HG02798 (cell line): ENCODE measurements around the gene IRF7.
"Not testable (repeated sequence)": the region's sequence is repeated elsewhere in the genome, so short reads cannot be mapped to it uniquely, and the experiment has no call there.

ENCODE experiments used
- ATAC-seq: cut with Tn5 transposase; IDR thresholded peaks from one replicate; pipeline ENCODE4 v1.9.1; 2021; ENCODE audit warnings: mild to moderate bottlenecking; ENCODE audit not compliant: unreplicated experiment, poor library complexity

The IRF7 gene

DNA sequence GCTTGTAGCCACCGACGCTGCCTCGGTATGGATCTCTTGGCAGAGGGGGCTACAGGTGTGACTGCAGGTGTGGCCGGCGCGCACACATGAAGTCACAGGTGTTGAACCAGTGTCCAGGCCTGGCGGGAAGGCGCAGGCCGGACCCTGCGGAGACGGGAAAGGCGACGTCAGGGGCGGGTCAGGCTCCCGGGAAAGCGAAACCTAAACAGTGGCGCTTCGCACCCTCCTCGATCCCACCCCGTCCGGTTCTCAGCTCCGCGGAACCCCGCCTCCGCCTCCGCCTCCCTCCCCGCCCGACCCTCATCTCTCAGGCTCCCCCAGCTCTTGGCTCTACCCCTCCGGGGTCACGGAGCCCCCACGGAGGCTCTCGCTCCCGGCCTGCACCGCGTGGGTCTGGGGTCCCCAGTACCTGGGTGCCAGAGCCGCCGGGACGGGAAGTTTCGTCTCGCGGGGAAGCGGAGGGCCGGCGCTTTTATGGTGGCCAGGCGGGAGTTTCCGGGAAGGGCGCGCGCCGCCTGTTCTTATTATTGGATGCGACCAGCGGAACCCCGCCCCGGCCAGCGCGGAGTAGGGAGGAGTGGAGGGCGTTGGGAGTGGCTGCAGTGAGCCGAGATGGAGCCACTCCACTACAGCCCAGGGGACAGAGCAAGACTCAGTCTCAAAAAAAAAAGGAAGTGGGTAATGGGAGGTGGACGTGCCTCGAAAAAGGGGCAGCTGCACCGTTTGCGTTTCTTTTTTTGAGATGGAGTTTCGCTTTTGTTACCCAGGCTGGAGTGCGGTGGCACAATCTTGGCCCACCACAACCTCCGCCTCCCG, at the start of gene IRF7:
Gene IRF7, minus strand, starts transcription at position 447 of the 816 bp plus-strand sequence. CDS start 586 bp downstream, outside the sequence.
- ATAC-seq = peak; percentile 77

DNA sequence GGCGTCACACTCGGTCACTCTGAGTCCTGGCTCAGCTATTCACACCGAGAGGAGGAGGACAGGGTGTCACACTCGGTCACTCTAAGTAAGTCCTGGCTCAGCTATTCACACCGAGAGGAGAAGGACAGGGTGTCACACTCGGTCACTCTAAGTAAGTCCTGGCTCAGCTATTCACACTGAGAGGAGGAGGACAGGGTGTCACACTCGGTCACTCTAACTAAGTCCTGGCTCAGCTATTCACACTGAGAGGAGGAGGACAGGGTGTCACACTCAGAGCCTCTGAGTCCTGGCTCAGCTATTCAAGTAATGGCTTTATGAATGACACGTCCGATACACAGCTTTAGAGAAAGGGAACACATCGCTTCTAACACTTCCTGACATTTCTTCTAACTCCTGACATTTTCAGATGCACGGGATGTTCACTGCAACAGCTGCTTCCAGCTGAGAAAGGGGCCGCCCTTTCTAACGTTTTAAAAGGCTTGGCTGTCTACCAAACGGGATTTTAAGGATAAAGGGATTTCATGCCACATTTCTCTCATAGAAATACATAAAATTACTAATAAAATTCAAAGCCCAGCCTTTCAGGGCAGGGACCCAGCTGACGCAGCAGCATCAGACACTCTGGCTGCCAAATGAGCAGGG, 49.4 kb upstream of the IRF7 start:
- no peak for ATAC-seq

DNA sequence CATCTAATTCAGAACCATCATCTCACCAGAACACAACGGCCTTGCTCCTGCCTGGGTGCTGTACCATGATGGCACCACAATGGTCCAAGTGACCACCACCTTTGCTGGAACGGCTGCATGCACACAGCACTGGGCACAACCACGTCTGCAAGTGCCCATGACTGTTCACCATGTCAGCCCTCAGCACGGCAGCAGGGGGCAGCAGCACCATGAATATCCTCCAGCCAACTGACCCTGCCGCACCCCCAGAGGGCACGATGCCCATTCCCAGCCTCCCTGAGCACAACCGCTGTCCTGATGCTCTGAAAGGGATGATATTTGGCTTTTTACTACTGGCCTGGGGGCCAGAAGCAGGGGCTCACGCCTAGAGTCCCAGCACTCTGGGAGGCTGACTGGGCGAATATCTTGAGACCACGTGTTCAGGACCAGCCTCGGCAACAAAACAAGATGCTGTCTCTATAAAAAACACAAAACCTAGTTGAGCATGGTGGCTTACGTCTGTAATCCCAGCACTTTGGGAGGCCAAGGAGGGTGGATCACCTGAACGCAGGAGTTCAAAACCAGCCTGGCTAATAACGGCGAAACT, 47.0 kb upstream of the IRF7 start:
- ATAC-seq = no peak

DNA sequence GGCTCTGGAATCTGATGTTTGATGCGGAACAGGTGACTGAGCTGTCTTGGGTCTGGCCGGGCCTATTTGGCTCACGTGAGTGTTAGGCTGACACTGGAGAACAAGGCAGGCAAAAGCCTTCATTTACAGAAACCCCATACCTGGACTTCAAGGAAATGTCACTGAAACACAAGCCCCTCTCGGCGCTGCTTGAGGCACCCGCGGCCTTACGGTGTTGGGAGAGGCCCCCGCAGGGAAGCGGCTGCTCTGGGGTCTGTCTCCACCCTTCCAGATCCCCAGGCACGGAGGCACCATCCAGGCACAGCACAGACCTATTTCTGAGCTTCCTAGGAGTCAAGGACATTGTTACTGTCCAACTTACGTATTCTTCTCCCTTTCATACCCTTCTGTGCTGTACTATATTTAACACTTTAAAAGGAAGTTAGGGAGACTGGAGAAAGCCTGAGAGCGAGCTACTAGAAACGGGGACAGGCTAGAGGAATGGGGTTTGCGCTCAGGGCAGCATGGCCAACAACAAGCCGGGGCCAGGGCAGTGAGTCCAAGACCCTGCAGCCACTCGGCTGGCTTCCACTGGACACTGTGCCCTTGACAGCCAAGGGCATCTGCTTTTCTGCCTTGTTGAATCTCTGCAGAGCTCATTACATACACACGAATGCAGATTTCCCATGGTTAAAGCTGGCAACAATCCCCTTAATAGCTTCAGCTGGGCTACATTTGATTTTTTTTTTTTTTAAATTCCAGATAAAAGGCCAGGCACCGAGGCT, 45.1 kb upstream of the IRF7 start:
- ATAC-seq = no peak

DNA sequence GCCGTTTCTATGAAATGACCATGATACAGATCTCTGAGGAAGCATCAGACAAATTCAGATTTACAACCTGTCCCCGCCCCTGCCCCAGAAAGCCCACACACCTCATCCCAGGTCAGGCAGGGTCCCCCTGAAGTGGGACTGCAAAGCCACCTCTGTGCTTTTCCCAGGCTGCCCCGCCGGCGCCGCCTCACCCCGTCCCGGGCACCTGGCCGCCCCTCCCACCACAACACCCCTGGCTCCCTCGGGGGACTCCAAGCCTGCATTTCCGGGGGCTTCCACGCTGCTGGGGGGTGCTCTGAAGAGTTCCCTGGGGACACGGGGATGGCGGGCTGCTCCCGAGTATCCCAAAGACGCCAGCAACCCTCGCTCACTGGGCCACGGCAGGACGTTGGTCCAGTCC, 44.5 kb upstream of the IRF7 start:
- no peak for ATAC-seq

DNA sequence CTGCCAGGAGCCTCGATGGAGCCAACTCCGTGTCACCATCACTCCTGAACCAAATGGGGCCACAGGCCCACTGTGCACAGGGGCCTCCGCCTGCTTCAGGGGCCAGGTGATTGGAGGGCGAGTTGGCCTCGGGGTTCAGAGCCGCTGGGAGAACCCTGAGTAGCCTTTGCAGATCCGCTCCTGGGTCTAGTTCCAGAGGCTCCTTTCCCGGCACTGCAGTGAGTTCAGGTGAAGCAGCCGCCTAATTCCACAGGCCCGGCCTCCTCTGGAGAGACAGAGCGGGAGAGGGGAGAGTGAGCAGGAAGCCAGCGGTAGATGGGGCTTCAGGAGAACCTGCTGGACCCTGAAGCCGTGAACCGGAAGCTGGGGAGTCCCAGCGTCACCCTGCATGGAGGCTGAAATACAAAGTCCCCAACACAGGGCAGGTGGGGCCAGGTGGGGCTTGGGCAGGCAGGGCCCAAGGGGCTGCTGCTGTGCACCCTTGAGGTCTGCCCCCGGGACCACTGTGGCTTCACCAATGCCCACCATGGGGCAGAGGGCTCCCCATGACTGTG, 43.9 kb upstream of the IRF7 start:
- no peak for ATAC-seq

DNA sequence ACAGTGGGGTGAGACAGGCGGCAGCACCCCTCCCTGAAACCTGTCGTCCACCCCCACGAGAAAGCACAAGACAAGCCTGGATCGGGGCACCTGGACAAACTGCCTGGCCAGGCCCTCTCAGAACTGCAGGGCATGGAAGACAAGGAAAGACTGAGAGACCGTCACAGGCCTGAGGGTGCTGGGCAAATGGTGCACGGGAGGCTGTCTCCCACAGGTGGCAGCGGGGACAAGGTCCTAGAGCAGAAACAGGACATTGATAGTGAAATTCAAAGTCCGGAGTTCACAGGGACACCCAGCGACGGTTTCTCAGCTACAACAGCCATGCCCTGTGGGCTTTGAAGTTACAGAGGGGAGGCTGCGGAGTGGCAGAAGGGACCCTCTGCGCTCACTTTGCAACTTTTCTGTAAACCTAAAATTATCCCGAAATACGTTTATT, 42.0 kb upstream of the IRF7 start:
- no peak for ATAC-seq

DNA sequence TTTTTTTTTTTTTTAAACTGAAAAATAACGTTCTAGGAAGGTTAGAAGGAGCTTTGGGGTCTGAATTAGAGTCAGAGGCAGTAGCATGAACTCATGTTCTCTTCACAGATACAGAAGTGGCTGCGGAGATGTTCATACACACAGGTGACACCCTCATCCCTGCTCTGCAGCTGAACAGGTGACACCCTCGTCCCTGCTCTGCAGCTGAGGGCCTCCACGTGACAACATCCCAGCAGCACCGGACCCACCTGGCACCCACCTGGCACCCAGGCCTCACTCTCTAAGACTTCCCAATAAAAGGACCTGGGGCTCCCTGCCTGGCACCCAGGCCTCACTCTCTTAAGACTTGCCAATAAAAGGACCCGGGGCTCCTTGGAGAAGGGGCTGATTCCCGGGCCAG, 41.1 kb upstream of the IRF7 start:
- ATAC-seq = no peak

DNA sequence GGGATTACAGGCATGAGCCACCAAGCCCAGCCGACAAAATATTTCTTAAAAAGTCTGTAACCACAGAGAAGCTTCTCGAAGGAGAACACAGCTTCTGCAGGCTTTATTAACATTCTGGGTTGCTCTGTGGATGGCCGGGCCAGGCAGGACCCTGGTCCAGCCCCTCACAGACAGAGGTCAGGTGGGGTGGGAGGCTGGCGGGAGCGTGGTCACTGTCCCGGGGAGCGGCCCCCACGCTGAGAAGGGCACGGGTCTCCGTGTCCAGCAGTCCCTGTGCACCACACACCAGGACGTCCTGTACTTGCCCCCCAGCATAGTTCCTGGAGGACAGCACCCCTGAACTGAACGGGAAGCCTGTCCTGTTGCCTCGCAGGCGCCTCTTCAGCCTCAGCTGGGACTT, 40.7 kb upstream of the IRF7 start:
- no peak for ATAC-seq

DNA sequence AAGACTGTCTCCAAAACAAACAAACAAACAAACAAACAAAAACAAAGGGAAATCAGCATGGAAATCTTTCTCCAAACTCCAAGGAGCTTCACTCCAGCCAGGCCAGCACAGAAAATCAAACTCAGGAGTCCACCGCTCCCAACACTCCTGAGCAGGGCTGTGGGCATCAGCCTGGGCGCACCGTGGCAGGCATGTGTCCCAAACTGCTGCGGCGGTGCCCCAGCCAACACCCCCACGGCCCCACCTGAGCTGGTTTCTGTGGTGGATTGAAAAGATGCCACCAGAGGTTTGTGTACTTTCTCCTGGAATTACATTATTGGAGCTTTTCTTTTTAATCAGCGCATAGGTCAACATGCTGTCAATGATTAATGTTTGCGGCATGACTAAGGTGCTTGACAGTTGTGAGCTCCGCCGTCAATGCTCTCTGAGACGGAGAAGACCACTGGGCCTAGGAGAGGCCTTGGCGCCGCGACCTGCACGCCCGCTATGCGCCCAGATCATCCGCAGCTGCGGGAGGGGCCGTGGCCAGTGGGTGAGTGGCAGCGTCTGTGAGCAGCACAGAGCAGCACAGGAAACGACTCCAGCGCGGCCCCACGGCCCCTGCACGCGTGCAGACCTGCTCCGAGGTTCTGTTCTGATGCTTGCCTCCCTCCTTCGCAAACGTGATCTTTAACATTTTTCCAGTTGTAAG, 39.4 kb upstream of the IRF7 start:
- no peak for ATAC-seq

DNA sequence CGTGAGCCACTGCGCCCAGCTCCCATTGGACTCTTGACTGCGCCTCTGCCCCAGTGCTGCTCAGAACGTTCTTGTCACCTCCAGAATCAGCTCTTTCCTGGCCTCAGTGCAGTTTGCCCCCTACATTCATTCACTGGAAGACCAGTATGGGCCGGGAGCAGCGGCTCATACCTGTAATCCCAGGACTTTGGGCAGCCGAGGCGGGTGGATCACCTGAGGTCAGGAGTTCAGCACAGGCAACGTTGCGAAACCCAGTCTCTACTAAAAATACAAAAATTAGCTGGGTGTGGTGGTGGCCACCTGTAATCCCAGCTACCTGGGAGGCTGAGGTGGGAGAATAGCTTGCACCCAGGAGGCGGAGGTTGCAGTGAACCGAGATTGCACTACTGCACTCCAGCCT, 38.7 kb upstream of the IRF7 start:
- ATAC-seq = not testable (repeated sequence)

DNA sequence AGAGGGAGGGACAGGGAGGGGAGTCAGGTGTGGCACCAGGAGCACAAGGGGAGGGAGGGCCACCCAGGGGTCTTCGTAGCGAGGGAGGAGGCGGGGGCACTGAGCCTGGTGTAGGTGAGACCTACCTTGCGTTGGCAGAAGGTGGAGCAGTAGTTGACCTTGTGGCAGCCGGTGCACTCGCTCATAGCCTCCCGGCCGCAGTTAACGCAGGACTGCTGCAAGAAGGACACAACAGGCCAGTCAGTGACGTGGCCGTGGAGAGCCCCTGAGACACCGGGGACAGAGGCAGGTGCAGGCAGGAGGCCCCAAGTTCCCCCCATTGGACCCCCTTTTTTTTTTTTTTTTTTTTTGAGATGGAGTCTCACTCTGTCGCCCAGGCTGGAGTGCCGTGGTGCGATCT, 38.1 kb upstream of the IRF7 start:
- no peak for ATAC-seq

DNA sequence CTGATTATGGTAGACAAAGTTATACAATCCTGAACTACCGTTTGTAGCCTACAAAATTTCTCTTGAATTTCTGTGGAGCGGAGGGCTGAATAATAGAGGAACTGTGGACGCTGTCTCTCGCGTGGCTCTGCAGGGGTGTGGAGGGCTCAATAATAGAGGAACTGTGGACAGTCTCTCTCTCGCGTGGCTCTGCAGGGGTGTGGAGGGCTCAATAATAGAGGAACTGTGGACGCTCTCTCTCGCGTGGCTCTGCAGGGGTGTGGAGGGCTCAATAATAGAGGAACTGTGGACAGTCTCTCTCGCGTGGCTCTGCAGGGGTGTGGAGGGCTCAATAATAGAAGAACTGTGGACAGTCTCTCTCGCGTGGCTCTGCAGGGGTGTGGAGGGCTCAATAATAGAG, 37.4 kb upstream of the IRF7 start:
- ATAC-seq = not testable (repeated sequence)

DNA sequence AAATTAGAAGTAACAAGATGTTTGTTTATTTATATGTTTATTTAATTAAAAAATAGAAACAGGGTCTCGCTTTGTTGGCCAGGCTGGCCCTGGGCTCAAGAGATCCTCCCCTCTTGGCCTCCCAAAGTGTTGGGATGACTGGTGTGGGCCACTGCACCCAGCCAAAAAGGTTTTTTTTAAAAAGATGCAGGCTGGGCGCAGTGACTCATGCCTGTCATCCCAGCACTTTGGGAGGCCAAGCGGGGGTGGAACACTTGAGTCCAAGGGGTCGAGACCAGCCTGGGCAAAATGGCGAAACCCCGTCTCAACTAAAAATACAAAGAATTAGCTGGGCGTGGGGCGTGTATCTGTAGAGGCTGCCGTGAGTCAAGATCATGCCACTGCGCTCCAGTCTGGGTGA, 34.7 kb upstream of the IRF7 start:
- ATAC-seq = no peak

DNA sequence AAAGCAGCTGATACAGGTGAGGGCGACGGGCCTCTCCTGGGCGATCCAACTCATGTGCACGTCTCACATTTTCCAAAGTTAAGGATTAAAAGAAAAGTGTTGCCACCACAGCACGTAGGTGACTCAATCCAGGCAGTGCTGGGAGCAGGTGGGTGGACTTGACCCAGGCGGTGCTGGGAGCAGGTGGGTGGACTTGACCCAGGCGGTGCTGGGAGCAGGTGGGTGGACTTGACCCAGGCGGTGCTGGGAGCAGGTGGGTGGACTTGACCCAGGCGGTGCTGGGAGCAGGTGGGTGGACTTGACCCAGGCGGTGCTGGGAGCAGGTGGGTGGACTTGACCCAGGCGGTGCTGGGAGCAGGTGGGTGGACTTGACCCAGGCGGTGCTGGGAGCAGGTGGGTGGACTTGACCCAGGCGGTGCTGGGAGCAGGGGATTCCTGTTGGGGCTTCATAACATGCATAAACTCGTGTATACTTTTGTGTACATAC, 32.0 kb upstream of the IRF7 start:
- ATAC-seq = not testable (repeated sequence)

DNA sequence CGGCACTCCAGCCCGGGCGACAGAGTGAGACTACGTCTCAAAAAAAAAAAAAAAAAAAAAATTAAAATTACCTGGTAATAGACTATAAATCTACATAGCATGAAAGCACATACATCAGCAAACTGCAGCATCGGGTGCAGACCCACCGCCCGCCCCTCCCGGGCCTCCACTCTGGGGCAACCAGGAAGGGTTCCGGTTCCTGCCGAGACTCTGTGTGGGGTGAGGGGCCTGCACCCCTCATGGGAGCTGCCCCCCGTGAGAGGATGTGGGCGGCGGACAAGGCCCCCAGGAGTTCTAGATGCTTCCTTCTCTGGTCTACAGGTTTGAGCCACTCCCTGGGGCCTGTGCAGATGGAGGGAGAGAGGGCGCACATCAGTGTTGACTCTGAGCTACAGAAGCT, 30.5 kb upstream of the IRF7 start:
- no peak for ATAC-seq

DNA sequence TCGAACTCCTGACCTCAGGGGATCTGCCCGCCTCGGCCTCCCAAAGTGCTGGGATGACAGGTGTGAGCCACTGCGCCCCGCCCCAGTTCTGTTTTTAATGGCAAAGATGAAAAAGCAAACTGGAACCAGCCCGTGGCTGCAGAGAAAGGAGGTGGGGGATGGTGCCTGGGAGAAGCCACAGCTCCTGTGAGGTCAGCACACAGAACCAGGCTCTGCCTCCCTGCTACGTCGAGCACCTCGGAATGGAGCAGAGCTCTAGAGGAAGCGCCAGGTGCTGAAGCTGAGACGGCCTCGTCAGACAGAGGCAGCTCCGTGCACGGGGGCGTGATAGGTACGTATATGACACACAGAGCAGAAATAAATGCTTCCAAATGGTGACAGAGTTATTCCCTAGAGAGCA, 29.8 kb upstream of the IRF7 start:
- ATAC-seq = no peak

DNA sequence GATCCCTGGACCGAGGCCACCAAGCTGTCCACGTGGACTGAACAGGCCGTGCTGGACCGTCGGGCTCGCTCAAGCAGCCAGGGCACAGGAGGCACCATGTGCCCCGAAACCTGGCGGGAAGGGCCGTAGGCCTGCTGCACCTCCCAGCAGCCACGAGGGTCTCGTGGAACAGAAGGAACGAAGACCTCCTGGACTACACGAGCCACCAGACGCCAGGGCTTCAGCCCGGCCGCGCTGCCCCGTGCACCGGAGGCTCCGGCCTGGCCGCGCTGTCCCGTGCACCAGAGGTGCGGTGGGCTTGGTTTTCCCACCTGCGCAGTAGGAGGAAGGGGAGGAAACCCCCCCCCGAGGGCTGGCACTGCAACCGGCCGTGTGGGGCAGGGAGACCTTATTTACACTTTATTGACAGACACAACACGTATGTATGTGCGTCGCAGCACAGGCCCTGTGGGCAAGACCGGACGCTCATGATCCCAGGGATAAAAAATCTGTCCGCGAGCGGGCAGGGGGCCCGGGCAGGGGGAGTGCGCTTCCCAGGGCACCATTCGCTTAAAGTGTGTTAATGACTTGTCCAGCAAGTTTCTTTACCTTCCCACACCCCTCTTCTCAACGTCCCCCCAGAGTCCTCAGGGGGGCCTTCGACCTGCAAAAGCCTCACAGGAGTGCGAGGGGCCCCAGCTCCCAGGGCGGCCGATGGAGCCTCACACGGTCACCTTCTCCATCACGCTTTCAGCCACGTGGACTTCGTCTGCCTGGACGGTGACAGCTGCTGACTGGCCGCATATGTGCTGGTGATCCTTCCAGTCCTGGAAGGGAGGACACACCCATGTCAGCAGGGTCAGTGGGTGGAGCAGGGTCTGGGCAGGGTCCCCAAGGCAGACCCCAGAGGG, 28.3 kb upstream of the IRF7 start:
- no peak for ATAC-seq

DNA sequence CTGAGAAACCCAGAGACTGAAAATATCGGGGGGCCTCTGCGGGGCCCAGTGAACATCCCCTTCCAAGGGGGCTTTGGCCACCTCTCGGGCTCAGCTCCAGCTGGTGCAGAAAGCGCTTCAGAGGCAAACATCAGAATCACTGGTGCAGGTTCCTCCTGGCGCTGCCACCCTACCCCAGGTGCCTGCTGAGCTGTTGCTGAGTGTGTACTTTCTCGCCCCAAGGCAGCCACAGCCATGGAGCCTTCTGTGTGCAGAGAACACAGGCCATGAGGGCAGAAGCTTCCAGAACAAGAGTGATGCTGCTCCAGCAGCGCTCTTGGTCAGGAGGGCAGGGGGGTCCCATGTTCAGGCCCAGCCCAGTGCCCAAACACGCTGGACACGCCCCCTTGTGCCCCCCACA, 27.6 kb upstream of the IRF7 start:
- ATAC-seq = no peak
